Hepatocyte (in vitro differentiated cells): ENCODE data around the gene SND1. TPM values are rescaled to one million over a fixed set of nuclear protein-coding genes. Genes with fewer than 3 reads are reported as not detected.

Experiments
- DNase-seq: peaks from one replicate; pipeline ENCODE4 v3.0.0-alpha.2; 2016; ENCODE audit warnings: low spot score
- H2AFZ ChIP-seq: fragments of 200-600 bp; sonication (generic); 2 replicates; pipeline ENCODE4 v1.6.0; 2016; ENCODE audit warnings: antibody characterized with exemption, mild to moderate bottlenecking
- H3K27ac ChIP-seq: fragments of 200-600 bp; sonication (generic); 2 replicates; pipeline ENCODE4 v1.5.1; 2016; ENCODE audit warnings: mild to moderate bottlenecking
- H3K27me3 ChIP-seq: fragments of 200-600 bp; sonication (generic); 2 replicates; pipeline ENCODE4 v1.6.1; 2016
- H3K36me3 ChIP-seq: fragments of 200-600 bp; sonication (generic); replicated peaks from 2 replicates; pipeline ENCODE4 v1.5.1; 2016; ENCODE audit warnings: low read depth; ENCODE audit not compliant: insufficient read depth
- H3K4me1 ChIP-seq: fragments of 200-600 bp; sonication (generic); 2 replicates; pipeline ENCODE4 v1.5.1; 2016; ENCODE audit warnings: mild to moderate bottlenecking, moderate library complexity; ENCODE audit not compliant: insufficient read depth
- H3K4me2 ChIP-seq: fragments of 200-600 bp; sonication (generic); 2 replicates; pipeline ENCODE4 v1.6.0; 2016
- H3K4me3 ChIP-seq: fragments of 200-600 bp; sonication (generic); 2 replicates; pipeline ENCODE4 v1.5.1; 2016; ENCODE audit warnings: mild to moderate bottlenecking
- H3K79me2 ChIP-seq: fragments of 200-600 bp; sonication (generic); 2 replicates; pipeline ENCODE4 v1.6.0; 2017; ENCODE audit warnings: mild to moderate bottlenecking
- H3K9me2 ChIP-seq: fragments of 200-600 bp; sonication (generic); replicated peaks from 2 replicates; pipeline ENCODE4 v1.6.0; 2017; ENCODE audit warnings: mild to moderate bottlenecking; ENCODE audit not compliant: insufficient read depth
- H3K9me3 ChIP-seq: fragments of 200-600 bp; sonication (generic); 2 replicates; pipeline ENCODE4 v1.5.1; 2016; ENCODE audit warnings: low read depth, mild to moderate bottlenecking
- H4K20me1 ChIP-seq: fragments of 200-600 bp; sonication (generic); 2 replicates; pipeline ENCODE4 v1.6.0; 2016; ENCODE audit warnings: mild to moderate bottlenecking; ENCODE audit not compliant: insufficient read depth, poor library complexity, severe bottlenecking
- CTCF ChIP-seq: fragments of 200-600 bp; sonication (generic); IDR thresholded peaks from 2 replicates; pipeline ENCODE4 v1.5.1; 2016; ENCODE audit warnings: antibody characterized with exemption, mild to moderate bottlenecking; ENCODE audit not compliant: poor library complexity
- EZH2 ChIP-seq: fragments of 200-600 bp; sonication (generic); IDR thresholded peaks from 2 replicates; pipeline ENCODE4 v1.6.1; 2016; ENCODE audit warnings: antibody characterized with exemption, mild to moderate bottlenecking, borderline replicate concordance
- EZH2phosphoT487 ChIP-seq: fragments of 200-600 bp; sonication (generic); IDR thresholded peaks from one replicate; pipeline ENCODE4 v1.6.1; 2018; ENCODE audit warnings: antibody characterized with exemption, mild to moderate bottlenecking, low read depth, moderate library complexity; ENCODE audit not compliant: unreplicated experiment, severe bottlenecking
- WGBS: methylation state at CpG from one replicate; pipeline ENCODE4 v1.1.6; 2016; ENCODE audit warnings: low lambda C conversion rate; ENCODE audit errors: missing lambda C conversion rate; 5-methylcytosine and 5-hydroxymethylcytosine counted together
- polyA plus RNA-seq: library from polyadenylated mRNA; unstranded; fragments of >200 nt; fragmentation: Nextera tagmentation; extraction: Ambion mirVana; gene quantifications from 2 replicates; pipeline ENCODE4 v1.2.1, GENCODE V29; 2016
- total RNA-seq: library from RNA; depleted of rRNA; stranded (reverse); fragments of >200 nt; gene quantifications from 2 replicates; pipeline ENCODE4 v1.2.3, GENCODE V29; 2014

The SND1 gene
- total and polyA plus RNA-seq, 2 experiments from 2014 or later: 141 to 200 TPM

- DNase-seq: no peak
These were observed 353.8 kb downstream of the SND1 start for GRCh38 chr7:128005759-128006159.

GRCh38 chr7:128006550-128007302 is 354.7 kb downstream of the SND1 start:
- WGBS: 96% methylated on average over 8 of the region's 8 CpGs
- TF ChIP-seq CTCF (no peak), EZH2 (no peak), EZH2phosphoT487 (no peak)
- Histone ChIP-seq H2AFZ (no peak overlapping the region), H4K20me1 (no peaks in the 10 kb centered on the region), H3K79me2 (peaks cover 15% of the 10 kb centered on the region), H3K27me3 (no peaks in the 10 kb centered on the region), H3K9me3 (no peaks in the 10 kb centered on the region), H3K4me3 (no peak overlapping the region), H3K9me2 (no peaks in the 10 kb centered on the region), H3K4me2 (no peak overlapping the region), H3K27ac (peak overlapping the region; percentile 57), H3K4me1 (peaks cover 14% of the 10 kb centered on the region), H3K36me3 (no peaks in the 10 kb centered on the region)
- no peak for DNase-seq

More at GRCh38 chr7:128005759-128006159, 353.8 kb downstream of the SND1 start:
- TF ChIP-seq EZH2phosphoT487: no peak
- no peak for TF ChIP-seq EZH2
- no peak for TF ChIP-seq CTCF
- Histone ChIP-seq H3K27ac (peak overlapping the region; percentile 57), H2AFZ (no peak overlapping the region), H3K4me2 (no peak overlapping the region), H3K27me3 (no peaks in the 10 kb centered on the region), H3K9me3 (no peaks in the 10 kb centered on the region), H3K9me2 (no peaks in the 10 kb centered on the region), H3K4me1 (peaks cover 14% of the 10 kb centered on the region), H4K20me1 (no peaks in the 10 kb centered on the region), H3K36me3 (no peaks in the 10 kb centered on the region), H3K4me3 (no peak overlapping the region), H3K79me2 (peaks cover 15% of the 10 kb centered on the region)
- WGBS: 42% methylated on average over 3 of the region's 3 CpGs

- no peaks in the 10 kb centered on the region for H3K27me3 ChIP-seq
- no peak for DNase-seq
- TF ChIP-seq EZH2phosphoT487 (no peak), EZH2 (no peak), CTCF (no peak)
- H3K4me2 ChIP-seq: no peak overlapping the region
- no peaks in the 10 kb centered on the region for H3K9me2 ChIP-seq
- H3K36me3 ChIP-seq: no peaks in the 10 kb centered on the region
- H3K79me2 ChIP-seq: peaks cover 15% of the 10 kb centered on the region
- H3K4me1 ChIP-seq: peaks cover 14% of the 10 kb centered on the region
- no peaks in the 10 kb centered on the region for H3K9me3 ChIP-seq
- 95% methylated on average over 3 of the region's 3 CpGs for WGBS
- no peak overlapping the region for H3K4me3 ChIP-seq
- H4K20me1 ChIP-seq: no peaks in the 10 kb centered on the region
- H2AFZ ChIP-seq: no peak overlapping the region
- H3K27ac ChIP-seq: no peak overlapping the region
These were observed 355.3 kb downstream of the SND1 start for GRCh38 chr7:128007303-128007680.
